H1 (cell line): ENCODE measurements around the gene OTUD6A. TPM values are rescaled to one million over a fixed set of nuclear protein-coding genes. Genes with fewer than 3 reads are reported as not detected.

Experiments used
- ATF2 ChIP-seq: IDR thresholded peaks from 2 replicates; pipeline ENCODE4 v1.6.1; 2012; ENCODE audit warnings: low read length, inconsistent platforms
- BACH1 ChIP-seq: IDR thresholded peaks from 2 replicates; pipeline ENCODE4 v1.6.1; 2012; ENCODE audit warnings: low read length, improper control_type of control experiment
- CHD7 ChIP-seq: fragments of 300-600 bp; sonication (generic); IDR thresholded peaks from 2 replicates; pipeline ENCODE4 v1.7.1; 2012; ENCODE audit warnings: low read length, moderate library complexity, mild to moderate bottlenecking, inconsistent platforms; ENCODE audit not compliant: insufficient replicate concordance
- NRF1 ChIP-seq: IDR thresholded peaks from 2 replicates; pipeline ENCODE4 v1.6.1; 2011; ENCODE audit warnings: mild to moderate bottlenecking, low read depth, low read length, improper control_type of control experiment
- SIN3A ChIP-seq, 2 experiments: IDR thresholded peaks in 1 of 2; conservative IDR thresholded peaks in 1 of 2; 2 replicates each; pipeline ENCODE4 v1.6.1; 2011 to 2012; ENCODE audit warnings: low read length in 2 of 2, improper control_type of control experiment in 1 of 2, low read depth in 1 of 2, mild to moderate bottlenecking in 1 of 2
- TBP ChIP-seq: IDR thresholded peaks from 2 replicates; pipeline ENCODE4 v1.6.1; 2011; ENCODE audit warnings: low read depth, low read length, improper control_type of control experiment
- polyA plus RNA-seq, 7 experiments: library from polyadenylated mRNA; depleted of rRNA in 3 of 7; stranded (reverse) in 5 of 7; unstranded in 2 of 7; fragments of >200 nt in 5 of 7; fragments of 200-250 nt in 2 of 7; gene quantifications; 1 replicate in 5 of 7; 2 replicates in 1 of 7; 4 replicates in 1 of 7; pipeline versions ENCODE4 v1.2.1 to v1.2.3, GENCODE V29; 2011 to 2013; ENCODE audit warnings: missing spikeins in 2 of 7, mixed read lengths in 2 of 7
- total RNA-seq: library from RNA; stranded (reverse); fragmentation: NEBNext Ultra II Directional; extraction: Animal tissue kit (Norgen Biotek cat#: 25700); gene quantifications from 2 replicates; pipeline ENCODE4 v1.2.1, GENCODE V29; 2021
- TF ChIP-seq, protein P1 (sequence below), 3 experiments: IDR thresholded peaks; 1 replicate in 2 of 3; 2 replicates in 1 of 3; pipeline versions ENCODE4 v1.5.1 to v1.6.1; 2011; ENCODE audit warnings: low read length in 3 of 3, mild to moderate bottlenecking in 3 of 3, inconsistent platforms in 2 of 3, low read depth in 1 of 3, moderate library complexity in 1 of 3; ENCODE audit not compliant: insufficient read depth in 1 of 3; ENCODE audit errors: control extremely low read depth in 1 of 3

OTUD6A gene
- total and polyA plus RNA-seq, 2 of the 8 experiments (the other 6 are each of a cell fraction or from before 2014, with no cell fraction given): 0.09 to 0.17 TPM

DNA sequence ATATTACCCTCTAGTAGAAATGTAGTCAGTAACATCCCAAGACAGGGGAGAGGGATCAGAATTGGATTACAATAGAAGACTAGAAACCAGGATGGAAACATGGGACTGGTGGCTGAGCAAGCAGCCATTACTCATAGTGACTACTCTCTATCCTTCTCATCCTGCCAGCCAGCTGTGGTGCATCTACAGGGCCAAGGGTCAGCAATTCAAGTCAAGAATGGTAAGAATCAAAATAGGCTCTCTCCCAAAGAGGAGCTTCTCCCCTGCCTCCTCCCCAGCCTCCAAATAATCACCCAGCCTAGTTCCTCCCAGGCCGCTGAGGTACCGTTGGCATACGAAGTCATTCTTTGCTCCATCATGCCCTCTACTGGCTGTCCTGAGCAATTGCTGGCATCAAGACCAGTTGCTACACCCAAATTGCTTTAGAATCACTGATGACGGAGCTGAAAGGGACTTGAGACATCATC is 31.9 kb upstream of the OTUD6A start (continued):
- TF ChIP-seq CHD7 (no peak), NRF1 (no peak), SIN3A (conservative IDR thresholded peaks at IDR 0.05 in 1 of 2, IDR thresholded peaks at IDR 0.05 in 1 of 2; ENCODE audit: low read depth in 1 of 2, low read length in 2 of 2) (no peak), BACH1 (no peak), ATF2 (no peak), TBP (no peak)
- TF ChIP-seq, protein P1, sequence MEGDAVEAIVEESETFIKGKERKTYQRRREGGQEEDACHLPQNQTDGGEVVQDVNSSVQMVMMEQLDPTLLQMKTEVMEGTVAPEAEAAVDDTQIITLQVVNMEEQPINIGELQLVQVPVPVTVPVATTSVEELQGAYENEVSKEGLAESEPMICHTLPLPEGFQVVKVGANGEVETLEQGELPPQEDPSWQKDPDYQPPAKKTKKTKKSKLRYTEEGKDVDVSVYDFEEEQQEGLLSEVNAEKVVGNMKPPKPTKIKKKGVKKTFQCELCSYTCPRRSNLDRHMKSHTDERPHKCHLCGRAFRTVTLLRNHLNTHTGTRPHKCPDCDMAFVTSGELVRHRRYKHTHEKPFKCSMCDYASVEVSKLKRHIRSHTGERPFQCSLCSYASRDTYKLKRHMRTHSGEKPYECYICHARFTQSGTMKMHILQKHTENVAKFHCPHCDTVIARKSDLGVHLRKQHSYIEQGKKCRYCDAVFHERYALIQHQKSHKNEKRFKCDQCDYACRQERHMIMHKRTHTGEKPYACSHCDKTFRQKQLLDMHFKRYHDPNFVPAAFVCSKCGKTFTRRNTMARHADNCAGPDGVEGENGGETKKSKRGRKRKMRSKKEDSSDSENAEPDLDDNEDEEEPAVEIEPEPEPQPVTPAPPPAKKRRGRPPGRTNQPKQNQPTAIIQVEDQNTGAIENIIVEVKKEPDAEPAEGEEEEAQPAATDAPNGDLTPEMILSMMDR (IDR thresholded peaks at IDR 0.05; ENCODE audit: control extremely low read depth in 1 of 3, insufficient read depth in 1 of 3, low read depth in 1 of 3, low read length in 3 of 3): peak; percentile 63 to 85 (median 67)
